SK-N-SH treated with all-trans-retinoic acid at 6 μM for 48 hours (cell line): ENCODE results near the gene TOR2A.

Experiments used
- ATAC-seq: fragments of 200-7000 bp; cut with Tn5 transposase; 3 replicates; pipeline ENCODE4 v1.9.1; 2020; ENCODE audit warnings: mild to moderate bottlenecking, moderate library complexity
- ARNTL ChIP-seq: fragments of 450-650 bp; formaldehyde crosslinking; IDR thresholded peaks from 2 replicates; pipeline ENCODE4 v1.5.0; 2020; ENCODE audit warnings: low read depth, mild to moderate bottlenecking, moderate library complexity, borderline replicate concordance
- BACH2 ChIP-seq: fragments of 250-450 bp; sonication (Bioruptor Pico); IDR thresholded peaks from 2 replicates; pipeline ENCODE4 v1.9.0; 2021; ENCODE audit warnings: mild to moderate bottlenecking, borderline replicate concordance
- CSDC2 ChIP-seq: fragments of 250-450 bp; sonication (Bioruptor Pico); IDR thresholded peaks from 2 replicates; pipeline ENCODE4 v1.5.0; 2020; ENCODE audit warnings: mild to moderate bottlenecking, moderate library complexity
- ESRRG ChIP-seq: fragments of 250-450 bp; sonication (Bioruptor Pico); IDR thresholded peaks from 2 replicates; pipeline ENCODE4 v1.6.1; 2021; ENCODE audit warnings: mild to moderate bottlenecking
- GLIS3 ChIP-seq: fragments of 250-450 bp; sonication (Bioruptor Pico); IDR thresholded peaks from 2 replicates; pipeline ENCODE4 v1.5.0; 2020; ENCODE audit warnings: mild to moderate bottlenecking, moderate library complexity
- ISL1 ChIP-seq: fragments of 250-450 bp; sonication (Bioruptor Pico); IDR thresholded peaks from 2 replicates; pipeline ENCODE4 v2.1.2; 2022; ENCODE audit warnings: mild to moderate bottlenecking, moderate library complexity
- OSR1 ChIP-seq: fragments of 250-450 bp; sonication (Bioruptor Pico); IDR thresholded peaks from 2 replicates; pipeline ENCODE4 v1.8.0; 2022; ENCODE audit warnings: moderate library complexity, mild to moderate bottlenecking, inconsistent platforms
- PPARA ChIP-seq: fragments of 250-450 bp; sonication (Bioruptor Pico); IDR thresholded peaks from 2 replicates; pipeline ENCODE4 v1.5.0; 2020; ENCODE audit warnings: mild to moderate bottlenecking, borderline replicate concordance
- SNAI2 ChIP-seq: fragments of 250-450 bp; sonication (Bioruptor Pico); IDR thresholded peaks from 2 replicates; pipeline ENCODE4 v1.5.0; 2020; ENCODE audit warnings: mild to moderate bottlenecking, moderate library complexity
- TCF4 ChIP-seq: fragments of 250-450 bp; sonication (Bioruptor Pico); IDR thresholded peaks from 2 replicates; pipeline ENCODE4 v1.8.0; 2021; ENCODE audit warnings: mild to moderate bottlenecking, moderate library complexity, borderline replicate concordance
- TOX ChIP-seq: fragments of 250-450 bp; sonication (Bioruptor Pico); IDR thresholded peaks from 2 replicates; pipeline ENCODE4 v1.8.0; 2021; ENCODE audit warnings: mild to moderate bottlenecking, moderate library complexity, borderline replicate concordance
- ZC3H10 ChIP-seq: fragments of 250-450 bp; sonication (Bioruptor Pico); IDR thresholded peaks from 2 replicates; pipeline ENCODE4 v1.5.1; 2021; ENCODE audit warnings: mild to moderate bottlenecking, moderate library complexity
- ZFP3 ChIP-seq: fragments of 250-450 bp; sonication (Bioruptor Pico); IDR thresholded peaks from 2 replicates; pipeline ENCODE4 v1.5.0; 2020; ENCODE audit warnings: mild to moderate bottlenecking, moderate library complexity
- ZFP30 ChIP-seq: fragments of 450-650 bp; formaldehyde crosslinking; IDR thresholded peaks from 2 replicates; pipeline ENCODE4 v1.5.0; 2022; ENCODE audit warnings: mild to moderate bottlenecking, moderate library complexity
- ZNF565 ChIP-seq: fragments of 450-650 bp; formaldehyde crosslinking; conservative IDR thresholded peaks from 2 replicates; pipeline ENCODE4 v1.5.0; 2020; ENCODE audit warnings: low read depth, mild to moderate bottlenecking, moderate library complexity
- ZNF70 ChIP-seq: fragments of 450-650 bp; formaldehyde crosslinking; IDR thresholded peaks from 2 replicates; pipeline ENCODE4 v1.5.0; 2020; ENCODE audit warnings: mild to moderate bottlenecking, moderate library complexity
- TF ChIP-seq, protein P1 (sequence below): fragments of 250-450 bp; sonication (Bioruptor Pico); IDR thresholded peaks from 2 replicates; pipeline ENCODE4 v1.8.0; 2020; ENCODE audit warnings: mild to moderate bottlenecking, moderate library complexity, borderline replicate concordance
- TF ChIP-seq, protein P2 (sequence below): fragments of 250-450 bp; sonication (Bioruptor Pico); IDR thresholded peaks from 2 replicates; pipeline ENCODE4 v1.5.1; 2021; ENCODE audit warnings: mild to moderate bottlenecking, moderate library complexity
- TF ChIP-seq, protein P3 (sequence below): fragments of 250-450 bp; sonication (Bioruptor Pico); IDR thresholded peaks from 2 replicates; pipeline ENCODE4 v1.8.0; 2021; ENCODE audit warnings: low read depth, mild to moderate bottlenecking, moderate library complexity, borderline replicate concordance
- TF ChIP-seq, protein P4 (sequence below): fragments of 250-450 bp; sonication (Bioruptor Pico); IDR thresholded peaks from 2 replicates; pipeline ENCODE4 v1.5.1; 2020; ENCODE audit warnings: low read depth, mild to moderate bottlenecking, moderate library complexity

Gene TOR2A

DNA sequence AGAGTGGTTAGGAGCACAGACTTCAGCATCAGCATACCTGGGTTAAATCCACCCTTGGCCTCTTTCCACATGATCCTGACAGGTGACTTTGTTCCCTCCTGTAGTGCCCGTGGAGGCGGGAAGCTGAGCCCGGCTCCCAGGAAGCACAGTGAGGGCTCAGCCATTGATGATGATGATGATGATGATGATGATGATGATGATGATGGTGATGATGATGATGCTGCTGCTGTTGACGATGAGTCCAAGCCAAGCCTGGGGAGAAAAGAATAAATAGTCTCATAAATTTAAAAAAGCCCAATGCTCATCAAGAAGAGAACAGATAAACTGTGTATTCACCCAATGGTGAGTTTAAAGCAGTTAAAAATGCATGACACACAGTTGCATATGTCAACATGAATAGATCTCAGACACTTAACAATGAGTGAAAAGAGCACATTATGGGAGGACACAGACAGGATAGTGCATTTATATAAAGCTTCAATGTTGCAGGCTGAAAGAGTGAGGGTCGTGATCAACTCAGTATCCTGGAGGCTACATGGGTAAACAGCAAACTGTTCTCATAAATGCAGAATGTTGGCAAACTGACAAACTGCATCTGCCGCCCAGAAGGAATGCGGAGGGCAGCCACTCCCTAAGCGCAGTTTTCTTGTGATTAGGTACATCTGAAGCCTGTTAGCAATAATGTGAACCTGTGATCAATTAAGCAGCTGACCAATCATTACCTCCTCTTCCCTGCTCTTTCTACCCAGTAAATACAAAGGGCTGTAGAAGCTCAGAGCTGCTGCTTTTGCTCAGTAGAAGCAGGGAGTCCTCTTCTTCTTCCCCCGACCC is 40.0 kb downstream of the TOR2A start (continued):
- TF ChIP-seq, protein P1, sequence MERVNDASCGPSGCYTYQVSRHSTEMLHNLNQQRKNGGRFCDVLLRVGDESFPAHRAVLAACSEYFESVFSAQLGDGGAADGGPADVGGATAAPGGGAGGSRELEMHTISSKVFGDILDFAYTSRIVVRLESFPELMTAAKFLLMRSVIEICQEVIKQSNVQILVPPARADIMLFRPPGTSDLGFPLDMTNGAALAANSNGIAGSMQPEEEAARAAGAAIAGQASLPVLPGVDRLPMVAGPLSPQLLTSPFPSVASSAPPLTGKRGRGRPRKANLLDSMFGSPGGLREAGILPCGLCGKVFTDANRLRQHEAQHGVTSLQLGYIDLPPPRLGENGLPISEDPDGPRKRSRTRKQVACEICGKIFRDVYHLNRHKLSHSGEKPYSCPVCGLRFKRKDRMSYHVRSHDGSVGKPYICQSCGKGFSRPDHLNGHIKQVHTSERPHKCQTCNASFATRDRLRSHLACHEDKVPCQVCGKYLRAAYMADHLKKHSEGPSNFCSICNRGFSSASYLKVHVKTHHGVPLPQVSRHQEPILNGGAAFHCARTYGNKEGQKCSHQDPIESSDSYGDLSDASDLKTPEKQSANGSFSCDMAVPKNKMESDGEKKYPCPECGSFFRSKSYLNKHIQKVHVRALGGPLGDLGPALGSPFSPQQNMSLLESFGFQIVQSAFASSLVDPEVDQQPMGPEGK (CRISPR knock-in tag), result no peak
- TF ChIP-seq, protein P2, sequence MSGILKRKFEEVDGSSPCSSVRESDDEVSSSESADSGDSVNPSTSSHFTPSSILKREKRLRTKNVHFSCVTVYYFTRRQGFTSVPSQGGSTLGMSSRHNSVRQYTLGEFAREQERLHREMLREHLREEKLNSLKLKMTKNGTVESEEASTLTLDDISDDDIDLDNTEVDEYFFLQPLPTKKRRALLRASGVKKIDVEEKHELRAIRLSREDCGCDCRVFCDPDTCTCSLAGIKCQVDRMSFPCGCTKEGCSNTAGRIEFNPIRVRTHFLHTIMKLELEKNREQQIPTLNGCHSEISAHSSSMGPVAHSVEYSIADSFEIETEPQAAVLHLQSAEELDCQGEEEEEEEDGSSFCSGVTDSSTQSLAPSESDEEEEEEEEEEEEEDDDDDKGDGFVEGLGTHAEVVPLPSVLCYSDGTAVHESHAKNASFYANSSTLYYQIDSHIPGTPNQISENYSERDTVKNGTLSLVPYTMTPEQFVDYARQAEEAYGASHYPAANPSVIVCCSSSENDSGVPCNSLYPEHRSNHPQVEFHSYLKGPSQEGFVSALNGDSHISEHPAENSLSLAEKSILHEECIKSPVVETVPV (CRISPR knock-in tag), result no peak
- no peak for TF ChIP-seq ZFP30

DNA sequence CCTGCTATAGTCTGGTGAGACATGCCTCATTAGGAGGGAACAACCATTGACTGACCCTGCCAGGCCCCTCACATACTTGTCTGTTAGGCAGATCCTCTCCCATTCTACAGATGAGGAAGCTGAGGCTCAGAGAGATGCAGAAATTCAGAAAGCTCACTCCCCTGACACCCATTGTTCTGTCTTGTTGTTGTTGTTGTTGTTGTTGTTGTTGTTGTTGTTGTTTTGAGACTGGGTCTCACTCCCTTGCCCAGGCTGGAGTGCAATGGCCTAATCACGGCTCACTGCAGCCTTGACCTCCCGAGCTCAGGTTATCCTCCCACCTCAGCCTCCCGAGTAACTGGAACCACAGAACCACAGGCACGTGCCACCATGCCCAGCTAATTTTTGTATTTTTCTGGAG is 41.4 kb downstream of the TOR2A start:
- ATAC-seq, result no peak
- TF ChIP-seq ZC3H10 (CRISPR knock-in tag) (no peak), OSR1 (CRISPR knock-in tag) (no peak), TCF4 (CRISPR knock-in tag) (no peak), BACH2 (CRISPR knock-in tag) (no peak), ZNF565 (CRISPR knock-in tag) (no peak), ZFP3 (CRISPR knock-in tag) (no peak), ESRRG (no peak), ZNF70 (CRISPR knock-in tag) (no peak), ARNTL (CRISPR knock-in tag) (no peak), CSDC2 (CRISPR knock-in tag) (no peak)
- TF ChIP-seq, protein P2 (CRISPR knock-in tag), result no peak
- TF ChIP-seq, protein P3, sequence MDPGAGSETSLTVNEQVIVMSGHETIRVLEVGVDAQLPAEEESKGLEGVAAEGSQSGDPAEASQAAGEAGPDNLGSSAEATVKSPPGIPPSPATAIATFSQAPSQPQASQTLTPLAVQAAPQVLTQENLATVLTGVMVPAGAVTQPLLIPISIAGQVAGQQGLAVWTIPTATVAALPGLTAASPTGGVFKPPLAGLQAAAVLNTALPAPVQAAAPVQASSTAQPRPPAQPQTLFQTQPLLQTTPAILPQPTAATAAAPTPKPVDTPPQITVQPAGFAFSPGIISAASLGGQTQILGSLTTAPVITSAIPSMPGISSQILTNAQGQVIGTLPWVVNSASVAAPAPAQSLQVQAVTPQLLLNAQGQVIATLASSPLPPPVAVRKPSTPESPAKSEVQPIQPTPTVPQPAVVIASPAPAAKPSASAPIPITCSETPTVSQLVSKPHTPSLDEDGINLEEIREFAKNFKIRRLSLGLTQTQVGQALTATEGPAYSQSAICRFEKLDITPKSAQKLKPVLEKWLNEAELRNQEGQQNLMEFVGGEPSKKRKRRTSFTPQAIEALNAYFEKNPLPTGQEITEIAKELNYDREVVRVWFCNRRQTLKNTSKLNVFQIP (CRISPR knock-in tag), result no peak
- TF ChIP-seq, protein P4, sequence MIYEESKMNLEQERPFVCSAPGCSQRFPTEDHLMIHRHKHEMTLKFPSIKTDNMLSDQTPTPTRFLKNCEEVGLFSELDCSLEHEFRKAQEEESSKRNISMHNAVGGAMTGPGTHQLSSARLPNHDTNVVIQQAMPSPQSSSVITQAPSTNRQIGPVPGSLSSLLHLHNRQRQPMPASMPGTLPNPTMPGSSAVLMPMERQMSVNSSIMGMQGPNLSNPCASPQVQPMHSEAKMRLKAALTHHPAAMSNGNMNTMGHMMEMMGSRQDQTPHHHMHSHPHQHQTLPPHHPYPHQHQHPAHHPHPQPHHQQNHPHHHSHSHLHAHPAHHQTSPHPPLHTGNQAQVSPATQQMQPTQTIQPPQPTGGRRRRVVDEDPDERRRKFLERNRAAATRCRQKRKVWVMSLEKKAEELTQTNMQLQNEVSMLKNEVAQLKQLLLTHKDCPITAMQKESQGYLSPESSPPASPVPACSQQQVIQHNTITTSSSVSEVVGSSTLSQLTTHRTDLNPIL (CRISPR knock-in tag), result no peak

DNA sequence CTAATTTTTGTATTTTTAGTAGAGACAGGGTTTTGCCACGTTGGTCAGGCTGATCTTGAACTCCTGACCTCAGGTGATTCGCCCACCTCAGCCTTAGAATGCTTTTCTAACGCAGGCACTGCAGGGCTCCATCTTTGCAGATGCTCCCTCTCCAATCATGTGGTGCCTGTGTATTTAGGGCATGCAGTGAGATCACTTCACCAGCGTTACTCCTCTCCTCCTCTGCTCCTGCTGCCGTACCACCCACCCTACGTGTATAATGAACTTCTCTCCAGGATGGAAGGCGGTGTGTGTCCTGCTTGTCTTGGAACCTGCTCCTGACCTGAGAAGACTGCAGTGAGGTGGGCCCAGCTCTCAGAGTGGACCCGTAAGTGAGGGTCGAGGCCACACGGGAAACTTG is 42.0 kb downstream of the TOR2A start:
- no peak for ATAC-seq
- no peak for TF ChIP-seq ZNF565 (CRISPR knock-in tag)
- TF ChIP-seq ESRRG, result no peak
- TF ChIP-seq ZC3H10 (CRISPR knock-in tag), result no peak
- TF ChIP-seq TOX (CRISPR knock-in tag), result no peak
- TF ChIP-seq, protein P3 (CRISPR knock-in tag), result no peak
- TF ChIP-seq ISL1 (CRISPR knock-in tag), result no peak
- TF ChIP-seq SNAI2 (CRISPR knock-in tag), result no peak
- TF ChIP-seq CSDC2 (CRISPR knock-in tag), result no peak
- TF ChIP-seq ARNTL (CRISPR knock-in tag), result no peak
- no peak for TF ChIP-seq PPARA (CRISPR knock-in tag)
- TF ChIP-seq OSR1 (CRISPR knock-in tag), result no peak
- no peak for TF ChIP-seq ZFP3 (CRISPR knock-in tag)
- TF ChIP-seq GLIS3 (CRISPR knock-in tag), result no peak
- no peak for TF ChIP-seq TCF4 (CRISPR knock-in tag)
